Measurements from ENCODE around the gene C19orf33.

- TF ChIP-seq POLR2A (IDR thresholded peaks at IDR 0.05) (no peak), CTCF (IDR thresholded peaks at IDR 0.05) (no peak), POLR2AphosphoS5 (IDR thresholded peaks at IDR 0.05) (no peak)
Measured at GRCh38 chr19:38310986-38311385, 6.9 kb downstream of the C19orf33 start.
